ENCODE results near the gene LITAFD. TPM values are rescaled to one million over a fixed set of nuclear protein-coding genes. Genes with fewer than 3 reads are reported as not detected.

The LITAFD gene
- total and polyA plus RNA-seq, 9 of the 15 experiments (the other 6 are each of a cell fraction or from before 2014, with no cell fraction given), result not detected

GRCh38 chr16:8868416-8869211 is 13.5 kb upstream of the LITAFD start, which contains the start of gene CARHSP1 (continued):
- TF ChIP-seq CUX1 (CRISPR knock-in tag; IDR thresholded peaks at IDR 0.05) (no peak), BHLHE40 (IDR thresholded peaks at IDR 0.05; ENCODE audit: low read length) (no peak), SRSF7 (optimal IDR thresholded peaks at IDR 0.05; ENCODE audit: low read depth, low read length) (no peak), CREM (IDR thresholded peaks at IDR 0.05; ENCODE audit: low read depth) (peak; percentile 46; the same call in 1 of the 2 replicates), NEUROD1 (IDR thresholded peaks at IDR 0.05; ENCODE audit: borderline replicate concordance, low read depth, low read length, partially characterized antibody) (no peak), DMBX1 (CRISPR knock-in tag; IDR thresholded peaks at IDR 0.05; ENCODE audit: borderline replicate concordance) (0 out of 2 replicates have a peak, but pooled peaks have one; percentile 38), SUPT5H (IDR thresholded peaks at IDR 0.05) (peak; percentile 89), DLX4 (CRISPR knock-in tag; IDR thresholded peaks at IDR 0.05) (no peak), HMGN3 (IDR thresholded peaks at IDR 0.05; ENCODE audit: borderline replicate concordance, extremely low read depth, insufficient read length, low read depth, low read length) (peak; percentile 96), KDM4B (IDR thresholded peaks at IDR 0.05; ENCODE audit: borderline replicate concordance in 2 of 2, low read depth in 1 of 2) (0 out of 4 replicates have a peak, but pooled peaks of 1 of the 2 experiments have one; percentile 7), KLF16 (IDR thresholded peaks at IDR 0.05) (peak; percentile 80), PRPF4 (IDR thresholded peaks at IDR 0.05; ENCODE audit: insufficient read depth, low read depth, low read length, poor library complexity, severe bottlenecking) (peak; percentile 31), CTBP1 (IDR thresholded peaks at IDR 0.05; ENCODE audit: borderline replicate concordance) (0 out of 2 replicates have a peak, but pooled peaks have one; percentile 41), ZNF41 (CRISPR knock-in tag; conservative IDR thresholded peaks at IDR 0.05) (no peak), HNRNPL (IDR thresholded peaks at IDR 0.05; ENCODE audit: low read depth, low read length) (peak; percentile 78; the same call in 1 of the 2 replicates), CBFA2T2 (conservative IDR thresholded peaks at IDR 0.05) (peak; percentile 80), RNF2 (IDR thresholded peaks at IDR 0.05) (peak; percentile 75)
- TF ChIP-seq, protein P1, sequence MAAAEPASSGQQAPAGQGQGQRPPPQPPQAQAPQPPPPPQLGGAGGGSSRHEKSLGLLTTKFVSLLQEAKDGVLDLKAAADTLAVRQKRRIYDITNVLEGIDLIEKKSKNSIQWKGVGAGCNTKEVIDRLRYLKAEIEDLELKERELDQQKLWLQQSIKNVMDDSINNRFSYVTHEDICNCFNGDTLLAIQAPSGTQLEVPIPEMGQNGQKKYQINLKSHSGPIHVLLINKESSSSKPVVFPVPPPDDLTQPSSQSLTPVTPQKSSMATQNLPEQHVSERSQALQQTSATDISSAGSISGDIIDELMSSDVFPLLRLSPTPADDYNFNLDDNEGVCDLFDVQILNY (CRISPR knock-in tag; IDR thresholded peaks at IDR 0.05), result no peak
- TF ChIP-seq, protein P2, sequence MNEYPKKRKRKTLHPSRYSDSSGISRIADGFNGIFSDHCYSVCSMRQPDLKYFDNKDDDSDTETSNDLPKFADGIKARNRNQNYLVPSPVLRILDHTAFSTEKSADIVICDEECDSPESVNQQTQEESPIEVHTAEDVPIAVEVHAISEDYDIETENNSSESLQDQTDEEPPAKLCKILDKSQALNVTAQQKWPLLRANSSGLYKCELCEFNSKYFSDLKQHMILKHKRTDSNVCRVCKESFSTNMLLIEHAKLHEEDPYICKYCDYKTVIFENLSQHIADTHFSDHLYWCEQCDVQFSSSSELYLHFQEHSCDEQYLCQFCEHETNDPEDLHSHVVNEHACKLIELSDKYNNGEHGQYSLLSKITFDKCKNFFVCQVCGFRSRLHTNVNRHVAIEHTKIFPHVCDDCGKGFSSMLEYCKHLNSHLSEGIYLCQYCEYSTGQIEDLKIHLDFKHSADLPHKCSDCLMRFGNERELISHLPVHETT (CRISPR knock-in tag; conservative IDR thresholded peaks at IDR 0.05 in 1 of 2, IDR thresholded peaks at IDR 0.05 in 1 of 2), result peak in 1 of 2 experiments; percentile 75; a peak in 2 of 4 replicates
